ENCODE data around the gene TAF11L12.
A peak's percentile ranks its signal among the peaks of the same experiment; 100 is the strongest.
"Not testable (repeated sequence)": the region's sequence is repeated elsewhere in the genome, so short reads cannot be mapped to it uniquely, and the experiment has no call there.

Gene TAF11L12

DNA sequence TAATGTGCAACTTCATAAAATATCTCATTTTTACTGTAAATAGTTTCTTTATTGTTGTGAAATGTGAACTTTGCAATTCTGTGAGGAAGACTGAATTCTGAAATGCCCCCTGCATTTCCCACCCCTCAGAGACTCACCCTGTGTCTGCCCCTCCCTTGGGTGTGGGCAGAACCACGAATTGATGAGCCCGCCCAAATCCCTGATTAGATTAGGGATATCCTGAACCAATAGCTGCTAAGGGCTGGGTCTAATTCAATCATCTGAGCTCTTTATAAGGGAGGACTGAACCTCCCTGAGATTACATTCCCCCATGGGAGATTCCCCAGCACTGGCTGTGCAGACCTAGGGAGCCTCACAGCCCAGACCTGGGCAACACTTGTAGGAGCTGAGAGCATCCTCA, at the start of gene TAF11L12:
Gene TAF11L12 (plus strand): TSS at position 301 of the 400 bp plus-strand sequence.
- DNase-seq (ENCODE audit: low spot score) = not testable (repeated sequence)

DNA sequence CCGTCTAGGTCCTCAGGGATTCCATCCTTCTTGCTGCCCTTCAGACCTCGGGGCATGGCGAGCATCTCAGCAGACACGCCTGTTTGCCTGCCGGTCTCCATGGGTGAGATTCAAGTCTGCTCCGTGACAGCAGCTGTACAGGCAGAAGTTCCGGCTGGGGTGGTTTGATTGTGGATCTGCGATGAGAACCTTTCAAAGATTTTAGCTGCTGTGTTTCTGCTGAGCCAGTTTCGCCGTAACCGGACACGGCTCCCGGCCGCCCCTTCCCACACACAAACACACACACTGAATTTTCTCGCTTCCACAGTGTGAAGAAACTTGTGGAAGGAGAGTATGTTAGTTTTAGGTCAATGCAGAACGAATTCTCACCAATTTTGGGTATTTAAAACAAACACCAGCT, 24.5 kb upstream of the TAF11L12 start, which contains the start of gene TAF11L7:
Gene TAF11L7 (minus strand): TSS at position 101 of the 400 bp plus-strand sequence.
- not testable (repeated sequence) for DNase-seq (ENCODE audit: low spot score)

DNA sequence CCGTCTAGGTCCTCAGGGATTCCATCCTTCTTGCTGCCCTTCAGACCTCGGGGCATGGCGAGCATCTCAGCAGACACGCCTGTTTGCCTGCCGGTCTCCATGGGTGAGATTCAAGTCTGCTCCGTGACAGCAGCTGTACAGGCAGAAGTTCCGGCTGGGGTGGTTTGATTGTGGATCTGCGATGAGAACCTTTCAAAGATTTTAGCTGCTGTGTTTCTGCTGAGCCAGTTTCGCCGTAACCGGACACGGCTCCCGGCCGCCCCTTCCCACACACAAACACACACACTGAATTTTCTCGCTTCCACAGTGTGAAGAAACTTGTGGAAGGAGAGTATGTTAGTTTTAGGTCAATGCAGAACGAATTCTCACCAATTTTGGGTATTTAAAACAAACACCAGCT, 19.3 kb upstream of the TAF11L12 start, which contains the start of gene TAF11L8:
Gene TAF11L8 (minus strand): TSS at position 101 of the 400 bp plus-strand sequence.
- DNase-seq (ENCODE audit: low spot score) = not testable (repeated sequence)

DNA sequence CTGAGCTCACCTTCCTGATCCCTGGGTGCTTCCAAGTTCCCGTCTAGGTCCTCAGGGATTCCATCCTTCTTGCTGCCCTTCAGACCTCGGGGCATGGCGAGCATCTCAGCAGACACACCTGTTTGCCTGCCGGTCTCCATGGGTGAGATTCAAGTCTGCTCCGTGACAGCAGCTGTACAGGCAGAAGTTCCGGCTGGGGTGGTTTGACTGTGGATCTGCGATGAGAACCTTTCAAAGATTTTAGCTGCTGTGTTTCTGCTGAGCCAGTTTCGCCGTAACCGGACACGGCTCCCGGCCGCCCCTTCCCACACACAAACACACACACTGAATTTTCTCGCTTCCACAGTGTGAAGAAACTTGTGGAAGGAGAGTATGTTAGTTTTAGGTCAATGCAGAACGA, 15.9 kb upstream of the TAF11L12 start, which contains the start of gene TAF11L9:
Gene TAF11L9 (minus strand): TSS at position 140 of the 400 bp plus-strand sequence.
- DNase-seq (ENCODE audit: low spot score) = not testable (repeated sequence)

DNA sequence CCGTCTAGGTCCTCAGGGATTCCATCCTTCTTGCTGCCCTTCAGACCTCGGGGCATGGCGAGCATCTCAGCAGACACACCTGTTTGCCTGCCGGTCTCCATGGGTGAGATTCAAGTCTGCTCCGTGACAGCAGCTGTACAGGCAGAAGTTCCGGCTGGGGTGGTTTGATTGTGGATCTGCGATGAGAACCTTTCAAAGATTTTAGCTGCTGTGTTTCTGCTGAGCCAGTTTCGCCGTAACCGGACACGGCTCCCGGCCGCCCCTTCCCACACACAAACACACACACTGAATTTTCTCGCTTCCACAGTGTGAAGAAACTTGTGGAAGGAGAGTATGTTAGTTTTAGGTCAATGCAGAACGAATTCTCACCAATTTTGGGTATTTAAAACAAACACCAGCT, 12.5 kb upstream of the TAF11L12 start, which contains the start of gene TAF11L10:
Gene TAF11L10 (minus strand): TSS at position 101 of the 400 bp plus-strand sequence.
- not testable (repeated sequence) for DNase-seq (ENCODE audit: low spot score)

DNA sequence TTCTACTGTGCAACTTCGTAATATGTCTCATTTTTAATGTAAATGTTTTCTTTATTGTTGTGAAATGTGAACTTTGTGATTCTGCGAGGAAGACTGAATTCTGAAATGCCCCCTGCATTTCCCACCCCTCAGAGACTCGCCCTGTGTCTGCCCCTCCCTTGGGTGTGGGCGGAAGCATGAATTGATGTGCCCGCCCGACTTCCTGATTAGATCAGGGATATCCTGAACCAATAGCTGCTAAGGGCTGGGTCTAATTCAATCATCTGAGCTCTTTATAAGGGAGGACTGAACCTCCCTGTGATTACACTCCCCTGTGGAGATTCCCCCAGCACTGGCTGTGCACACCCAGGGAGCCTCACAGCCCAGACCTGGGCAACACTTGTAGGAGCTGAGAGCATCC, 6.3 kb upstream of the TAF11L12 start, which contains the start of gene TAF11L11:
Gene TAF11L11 (plus strand): TSS at position 304 of the 400 bp plus-strand sequence.
- DNase-seq (ENCODE audit: low spot score) = not testable (repeated sequence)

DNA sequence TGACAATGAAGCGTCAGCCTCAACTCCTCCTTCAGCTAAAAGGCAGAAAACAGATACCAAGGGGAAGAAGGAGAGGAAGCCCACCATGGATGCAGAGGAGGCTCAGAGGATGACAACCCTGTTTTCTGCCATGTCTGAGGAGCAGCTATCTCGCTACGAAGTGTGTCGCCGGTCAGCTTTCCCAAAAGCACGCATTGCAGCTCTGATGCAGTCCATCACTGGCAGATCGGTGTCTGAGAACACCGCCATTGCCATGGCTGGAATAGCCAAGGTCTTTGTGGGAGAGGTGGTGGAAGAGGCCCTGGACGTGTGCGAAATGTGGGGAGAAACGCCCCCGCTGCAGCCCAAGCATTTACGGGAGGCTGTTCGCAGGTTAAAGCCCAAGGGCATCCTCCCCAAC, 5.2 kb upstream of the TAF11L12 start:
- DNase-seq (ENCODE audit: low spot score) = no peak

DNA sequence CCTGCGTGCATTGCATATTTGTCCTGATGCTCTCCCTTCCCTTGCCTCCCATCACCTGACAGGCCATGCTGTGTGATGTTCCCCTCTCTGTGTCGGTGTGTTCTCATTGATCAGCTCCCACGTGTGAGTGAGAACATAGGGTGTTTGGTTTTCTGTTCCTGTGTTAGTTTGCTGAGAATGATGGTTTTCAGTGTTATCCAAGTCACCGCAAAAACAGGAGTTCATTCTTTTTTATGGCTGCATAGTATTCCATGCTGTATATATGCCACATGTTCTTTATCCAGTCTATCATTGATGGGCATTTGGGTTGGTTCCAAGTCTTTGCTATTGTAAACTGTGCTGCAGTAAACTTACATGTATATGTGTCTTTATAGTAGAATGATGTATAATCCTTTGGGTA, 2.7 kb upstream of the TAF11L12 start:
- not testable (repeated sequence) for DNase-seq (ENCODE audit: low spot score)

DNA sequence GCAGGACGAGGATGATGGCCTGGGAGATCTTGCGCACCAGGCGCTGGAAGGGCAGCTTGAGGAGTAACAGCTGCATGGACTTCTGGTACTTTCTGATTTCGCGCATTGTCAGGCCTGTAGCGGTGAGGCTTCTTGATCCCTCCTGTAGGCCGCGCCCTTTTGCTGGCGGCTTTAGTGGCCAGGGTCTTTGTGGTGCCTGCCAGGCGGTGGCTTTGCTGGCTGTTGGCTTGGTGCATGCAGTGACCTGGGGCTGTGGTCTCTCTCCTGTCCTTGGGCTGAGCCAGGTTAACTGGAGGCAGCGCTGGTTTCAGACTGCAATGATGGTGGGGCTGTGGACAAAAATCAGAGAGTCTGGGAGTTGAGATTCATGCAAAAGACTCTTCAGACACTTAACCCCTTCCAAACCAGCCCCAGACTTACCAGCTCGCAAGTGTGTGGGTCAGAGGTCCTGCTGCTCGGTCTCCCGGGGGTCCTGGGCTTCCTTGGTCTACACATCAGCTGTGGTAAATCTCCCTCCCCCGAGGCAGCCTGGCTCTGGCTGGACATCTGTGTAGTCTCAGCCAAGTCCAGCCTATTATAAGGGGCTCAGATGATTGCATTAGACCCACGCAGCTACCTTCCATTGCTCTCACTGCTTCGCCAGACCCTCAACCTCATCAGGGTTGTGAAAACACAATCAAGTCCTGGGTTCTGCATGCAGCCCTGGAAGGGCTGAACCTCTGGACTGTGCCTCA, 4.8 kb downstream of the TAF11L12 start:
- DNase-seq (ENCODE audit: low spot score) = no peak

DNA sequence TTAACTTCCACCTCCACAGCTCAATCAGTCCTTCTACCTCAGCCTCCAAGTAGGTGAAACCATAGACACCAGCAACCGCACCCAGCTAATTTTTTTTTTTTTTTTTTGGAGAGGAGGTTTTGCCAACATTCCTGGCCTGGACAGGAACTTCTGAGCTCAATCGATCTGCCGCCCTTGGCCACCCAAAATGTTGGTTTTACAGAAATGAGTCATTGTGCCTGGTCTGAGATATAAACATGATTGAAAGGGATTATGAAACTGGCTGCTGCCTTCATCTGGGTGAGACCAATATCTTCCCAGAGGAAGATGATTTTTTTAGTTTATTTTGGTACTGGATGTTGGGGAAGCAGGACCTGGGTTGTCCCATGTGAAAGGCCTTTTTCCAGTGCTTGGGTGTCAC, 9.2 kb downstream of the TAF11L12 start:
- DNase-seq (ENCODE audit: low spot score) = no peak

DNA sequence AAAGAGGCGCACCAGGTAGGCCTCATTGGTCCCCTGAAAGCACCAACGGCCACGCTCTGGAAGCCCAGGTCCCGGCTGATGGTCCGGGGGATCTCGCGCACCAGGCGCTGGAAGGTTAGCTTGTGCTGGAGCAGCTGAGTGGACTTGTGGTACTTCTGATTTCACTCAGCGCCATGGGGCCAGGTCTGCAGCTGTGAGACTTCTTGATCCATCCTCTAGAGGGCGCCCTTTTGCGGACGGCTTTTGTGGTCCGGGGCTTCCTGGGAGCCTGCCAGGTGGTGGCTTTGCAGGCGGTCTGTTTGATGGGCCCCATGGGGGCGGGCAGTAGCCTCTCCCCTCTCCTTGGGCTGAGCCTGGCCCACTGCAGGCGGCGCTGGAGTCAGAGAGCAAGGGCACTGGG, 10.4 kb downstream of the TAF11L12 start:
- peak; percentile 7 for DNase-seq (ENCODE audit: low spot score)

DNA sequence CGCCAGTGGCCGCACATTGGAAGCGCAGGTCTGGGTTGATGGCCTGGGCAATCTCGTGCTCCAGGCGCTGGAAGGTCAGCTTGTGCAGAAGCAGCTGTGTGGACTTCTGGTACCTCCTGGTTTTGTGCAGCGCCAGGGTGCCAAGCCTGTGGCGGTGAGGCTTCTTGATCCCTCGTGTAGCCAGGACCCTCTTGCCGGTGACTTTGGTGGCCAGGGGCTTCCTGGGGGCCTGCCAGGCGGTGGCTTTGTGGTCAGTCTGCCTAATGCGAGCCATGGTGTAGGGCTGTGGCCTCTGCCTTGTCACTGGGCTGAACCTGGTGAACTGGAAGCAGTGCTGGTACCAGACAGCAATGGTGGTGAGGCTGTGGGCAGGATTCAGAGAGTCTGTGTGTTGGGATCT, 15.5 kb downstream of the TAF11L12 start:
- DNase-seq (ENCODE audit: low spot score) = no peak

DNA sequence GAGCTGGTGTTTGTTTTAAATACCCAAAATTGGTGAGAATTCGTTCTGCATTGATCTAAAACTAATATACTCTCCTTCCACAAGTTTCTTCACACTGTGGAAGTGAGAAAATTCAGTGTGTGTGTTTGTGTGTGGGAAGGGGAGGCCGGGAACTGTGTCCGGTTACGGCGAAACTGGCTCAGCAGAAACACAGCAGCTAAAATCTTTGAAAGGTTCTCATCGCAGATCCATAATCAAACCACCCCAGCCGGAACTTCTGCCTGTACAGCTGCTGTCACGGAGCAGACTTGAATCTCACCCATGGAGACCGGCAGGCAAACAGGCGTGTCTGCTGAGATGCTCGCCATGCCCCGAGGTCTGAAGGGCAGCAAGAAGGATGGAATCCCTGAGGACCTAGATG, 21.6 kb downstream of the TAF11L12 start, which contains the start of gene TAF11L13:
Gene TAF11L13 (plus strand): TSS at position 301 of the 400 bp plus-strand sequence.
- not testable (repeated sequence) for DNase-seq (ENCODE audit: low spot score)

DNA sequence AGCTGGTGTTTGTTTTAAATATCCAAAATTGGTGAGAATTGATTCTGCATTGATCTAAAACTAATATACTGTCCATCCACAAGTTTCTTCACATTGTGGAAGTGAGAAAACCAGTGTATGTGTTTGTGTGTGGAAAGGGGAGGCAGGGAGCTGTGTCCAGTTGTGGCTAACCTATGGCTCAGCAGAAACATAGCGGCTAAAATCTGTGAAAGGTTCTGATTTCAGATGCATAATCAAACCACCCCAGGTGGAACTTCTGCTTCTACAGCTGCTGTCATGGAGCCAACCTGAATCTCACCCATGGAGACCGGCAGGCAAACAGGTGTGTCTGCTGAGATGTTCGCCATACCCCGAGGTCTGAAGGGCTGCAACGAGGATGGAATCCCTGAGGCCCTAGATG, 24.0 kb downstream of the TAF11L12 start, which contains the start of gene TAF11L14:
Gene TAF11L14 (plus strand): TSS at position 301 of the 400 bp plus-strand sequence.
- no peak for DNase-seq (ENCODE audit: low spot score)

DNA sequence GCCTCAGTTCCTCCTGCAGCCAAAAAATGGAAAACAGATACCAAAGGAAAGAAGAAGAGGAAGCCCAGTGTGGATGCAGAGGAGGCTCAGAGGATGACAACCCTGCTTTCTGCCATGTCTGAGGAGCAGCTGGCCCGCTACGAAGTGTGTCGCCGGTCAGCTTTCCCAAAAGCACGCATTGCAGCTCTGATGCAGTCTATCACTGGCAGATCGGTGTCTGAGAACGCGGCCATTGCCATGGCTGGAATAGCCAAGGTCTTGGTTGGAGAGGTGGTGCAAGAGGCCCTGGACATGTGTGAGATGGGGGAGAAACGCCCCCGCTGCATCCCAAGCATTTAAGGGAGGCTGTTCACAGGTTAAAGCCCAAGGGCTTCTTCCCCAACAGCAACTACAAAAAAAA, 39.0 kb downstream of the TAF11L12 start:
- not testable (repeated sequence) for DNase-seq (ENCODE audit: low spot score)

DNA sequence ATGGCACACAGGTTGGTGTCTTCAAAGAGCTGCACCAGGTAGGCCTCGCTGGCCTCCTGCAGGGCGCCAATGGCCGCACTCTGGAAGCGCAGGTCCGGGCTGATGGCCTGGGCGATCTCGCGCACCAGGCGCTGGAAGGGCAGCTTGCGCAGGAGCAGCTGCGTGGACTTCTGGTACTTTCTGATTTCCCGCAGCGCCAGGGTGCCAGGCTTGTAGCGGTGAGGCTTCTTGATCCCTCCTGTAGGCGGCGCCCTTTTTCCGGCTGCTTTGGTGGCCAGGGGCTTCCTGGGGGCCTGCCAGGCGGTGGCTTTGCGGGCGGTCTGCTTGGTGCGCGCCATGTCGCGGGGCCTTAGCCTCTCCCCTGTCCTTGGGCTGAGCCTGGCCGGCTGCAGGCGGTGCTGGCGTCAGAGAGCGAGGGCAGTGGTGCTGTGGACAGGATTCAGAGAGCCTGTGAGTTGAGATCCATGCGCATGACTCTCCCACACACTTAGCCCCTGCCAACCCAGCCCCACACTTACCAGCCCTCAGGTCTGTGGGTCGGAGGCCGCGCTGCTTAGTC, 45.1 kb downstream of the TAF11L12 start:
- not testable (repeated sequence) for DNase-seq (ENCODE audit: low spot score)

DNA sequence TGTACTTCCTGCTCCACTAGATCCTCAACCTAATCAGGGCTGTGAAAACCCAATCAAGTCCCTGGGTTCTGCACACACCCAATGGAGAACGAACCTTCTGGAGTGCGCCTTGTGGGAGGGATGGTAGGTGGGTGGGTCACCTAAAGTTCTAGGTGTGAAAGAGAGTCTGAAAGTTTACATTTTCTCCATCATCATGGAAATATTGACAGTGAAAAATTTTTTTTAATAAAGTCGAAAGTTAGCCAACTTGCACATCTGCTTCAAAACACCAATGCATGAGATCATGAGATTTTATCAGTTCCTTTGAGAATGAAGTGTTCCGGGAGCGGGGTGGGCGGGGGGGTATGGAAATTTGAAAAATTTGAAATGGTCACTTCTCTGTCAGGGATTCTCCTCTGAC, 45.7 kb downstream of the TAF11L12 start:
- no peak for DNase-seq (ENCODE audit: low spot score)

Measured in AG20443 (cell line).